Epithelial cell of esophagus (primary cell): ENCODE results near the gene RPS21.

ENCODE experiments used
- DNase-seq: peaks from one replicate; pipeline ENCODE4 v3.0.0; 2010; ENCODE audit warnings: low read depth
- H3K4me3 ChIP-seq: 2 replicates; pipeline ENCODE4 v1.5.1; 2011; ENCODE audit warnings: mild to moderate bottlenecking, low read length, control low read depth
- CTCF ChIP-seq: IDR thresholded peaks from 2 replicates; pipeline ENCODE4 v1.5.1; 2011; ENCODE audit warnings: low read depth, mild to moderate bottlenecking, low read length, control low read depth, inconsistent platforms; ENCODE audit not compliant: insufficient read depth; ENCODE audit errors: missing control alignments

The RPS21 gene

GRCh38 chr20:62409931-62410745, 23.2 kb downstream of the RPS21 start:
- TF ChIP-seq CTCF, result peak; percentile 55
- DNase-seq, result peak; percentile 21
- no peak overlapping the region for H3K4me3 ChIP-seq

GRCh38 chr20:62410746-62411478, 24.0 kb downstream of the RPS21 start:
- no peak for DNase-seq
- no peak for TF ChIP-seq CTCF
- no peak overlapping the region for H3K4me3 ChIP-seq

- no peak overlapping the region for H3K4me3 ChIP-seq
- no peak for DNase-seq
- TF ChIP-seq CTCF, result no peak
Measured at GRCh38 chr20:62411479-62412193, 24.7 kb downstream of the RPS21 start.

- DNase-seq, result no peak
- no peak for TF ChIP-seq CTCF
- no peak overlapping the region for H3K4me3 ChIP-seq
Measured at GRCh38 chr20:62412194-62413024, 25.5 kb downstream of the RPS21 start.

GRCh38 chr20:62413025-62413570, 26.2 kb downstream of the RPS21 start:
- no peak for TF ChIP-seq CTCF
- DNase-seq, result no peak
- H3K4me3 ChIP-seq, result no peak overlapping the region

GRCh38 chr20:62413896-62414481, 27.1 kb downstream of the RPS21 start:
- DNase-seq, result no peak
- TF ChIP-seq CTCF, result no peak
- no peak overlapping the region for H3K4me3 ChIP-seq
